Fibroblast of lung (primary cell): ENCODE results near the gene DHRS4. TPM values are rescaled to one million over a fixed set of nuclear protein-coding genes. Genes with fewer than 3 reads are reported as not detected.
"Not testable (repeated sequence)": the region's sequence is repeated elsewhere in the genome, so short reads cannot be mapped to it uniquely, and the experiment has no call there.

Experiments used
- DNase-seq, 2 donors: peaks; one replicate each; pipeline versions ENCODE4 v3.0.0 to v3.0.0-alpha.2; 2010; ENCODE audit warnings: low read depth in 2 of 2
- H2AFZ ChIP-seq: 2 replicates; pipeline ENCODE4 v1.5.1; 2012; ENCODE audit warnings: low read length, control low read depth, inconsistent platforms
- H3K27ac ChIP-seq: 2 replicates; pipeline ENCODE4 v1.5.1; 2011; ENCODE audit warnings: low read length, control low read depth; ENCODE audit not compliant: insufficient read depth
- H3K27me3 ChIP-seq: 2 replicates; pipeline ENCODE4 v1.5.1; 2011; ENCODE audit warnings: mild to moderate bottlenecking, low read length; ENCODE audit not compliant: control insufficient read depth, insufficient read depth
- H3K36me3 ChIP-seq: 2 replicates; pipeline ENCODE4 v1.5.1; 2011; ENCODE audit warnings: low read length; ENCODE audit not compliant: control insufficient read depth, insufficient read depth
- H3K4me1 ChIP-seq: 2 replicates; pipeline ENCODE4 v1.5.1; 2011; ENCODE audit warnings: low read length; ENCODE audit not compliant: control insufficient read depth, insufficient read depth; ENCODE audit errors: extremely low read depth
- H3K4me2 ChIP-seq: 2 replicates; pipeline ENCODE4 v1.5.1; 2011; ENCODE audit warnings: low read length, control low read depth; ENCODE audit not compliant: insufficient read depth; ENCODE audit errors: extremely low read depth
- H3K4me3 ChIP-seq, 4 experiments: fragments of 200-600 bp in 1 of 4; sonication (generic) in 1 of 4; replicated peaks in 1 of 4; 2 replicates each; pipeline ENCODE4 v1.5.1; 2011 to 2016; ENCODE audit warnings: low read length in 4 of 4, low read depth in 3 of 4, mild to moderate bottlenecking in 3 of 4, control low read depth in 2 of 4, inconsistent platforms in 1 of 4, mixed read lengths in 1 of 4; ENCODE audit not compliant: insufficient read depth in 1 of 4; ENCODE audit errors: control extremely low read depth in 1 of 4
- H3K79me2 ChIP-seq: 2 replicates; pipeline ENCODE4 v1.5.1; 2012; ENCODE audit warnings: mild to moderate bottlenecking, low read length, inconsistent platforms; ENCODE audit not compliant: control insufficient read depth, insufficient read depth
- H3K9ac ChIP-seq: 2 replicates; pipeline ENCODE4 v1.5.1; 2011; ENCODE audit warnings: mild to moderate bottlenecking, low read length, control low read depth; ENCODE audit not compliant: insufficient read depth
- H3K9me3 ChIP-seq: 2 replicates; pipeline ENCODE4 v1.5.1; 2012; ENCODE audit warnings: low read depth, low read length; ENCODE audit not compliant: control insufficient read depth, insufficient read depth
- H4K20me1 ChIP-seq: 2 replicates; pipeline ENCODE4 v1.5.1; 2011; ENCODE audit warnings: low read length; ENCODE audit not compliant: control insufficient read depth, insufficient read depth; ENCODE audit errors: extremely low read depth
- polyA plus RNA-seq, 2 donors: library from polyadenylated mRNA; depleted of rRNA in 1 of 2; stranded (reverse) in 1 of 2; unstranded in 1 of 2; fragments of >200 nt; gene quantifications; 2 replicates each; pipeline ENCODE4 v1.2.1, GENCODE V29; 2011 to 2012; ENCODE audit warnings: missing spikeins in 1 of 2
- total RNA-seq: library from RNA; depleted of rRNA; stranded (reverse); fragments of >200 nt; gene quantifications from 2 replicates; pipeline ENCODE4 v1.2.1, GENCODE V29; 2014

DHRS4 gene
- total and polyA plus RNA-seq, 2 donors (not counting 1 experiment from before 2014, with no cell fraction given), result 30.5 to 54.7 TPM

GRCh38 chr14:23954965-23955364, 1.4 kb downstream of the DHRS4 start:
- H2AFZ ChIP-seq, H3K27me3 ChIP-seq, H3K27ac ChIP-seq, H3K4me1 ChIP-seq, H3K79me2 ChIP-seq, H3K4me2 ChIP-seq, H3K36me3 ChIP-seq, H4K20me1 ChIP-seq, DNase-seq, H3K9me3 ChIP-seq, H3K9ac ChIP-seq: not testable (repeated sequence)
- H3K4me3 ChIP-seq, result peak overlapping the region in 1 of 4 experiments; percentile 89

DNA sequence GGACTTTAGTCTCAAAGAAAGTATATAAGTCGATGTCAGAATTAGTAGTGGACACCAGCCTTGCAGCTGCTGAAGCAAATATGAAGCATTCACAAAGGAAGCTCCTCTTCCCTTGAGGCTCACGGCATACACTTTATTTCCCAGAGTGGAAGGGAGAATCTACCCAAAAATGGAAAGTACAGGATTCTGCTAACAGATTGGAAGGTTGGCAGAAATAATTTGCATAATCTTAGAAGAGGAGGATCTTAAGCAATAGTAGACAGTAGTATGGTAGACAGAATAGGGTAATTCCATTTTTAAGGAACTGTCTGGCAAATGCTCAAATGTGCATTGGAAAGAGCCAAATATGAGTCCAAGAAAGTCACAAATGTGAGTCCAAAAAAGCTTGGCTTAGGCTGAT, 2.2 kb downstream of the DHRS4 start:
- not testable (repeated sequence) for H3K27ac ChIP-seq, H2AFZ ChIP-seq, H3K36me3 ChIP-seq, H3K9ac ChIP-seq, H3K9me3 ChIP-seq, H3K4me1 ChIP-seq, H4K20me1 ChIP-seq, H3K79me2 ChIP-seq, DNase-seq, H3K27me3 ChIP-seq, H3K4me2 ChIP-seq, H3K4me3 ChIP-seq

- not testable (repeated sequence) for DNase-seq, H3K27ac ChIP-seq, H3K36me3 ChIP-seq, H3K9ac ChIP-seq, H2AFZ ChIP-seq, H4K20me1 ChIP-seq, H3K79me2 ChIP-seq, H3K4me1 ChIP-seq, H3K4me2 ChIP-seq, H3K4me3 ChIP-seq, H3K9me3 ChIP-seq, H3K27me3 ChIP-seq
These were observed 4.5 kb downstream of the DHRS4 start for GRCh38 chr14:23957913-23958569.

DNA sequence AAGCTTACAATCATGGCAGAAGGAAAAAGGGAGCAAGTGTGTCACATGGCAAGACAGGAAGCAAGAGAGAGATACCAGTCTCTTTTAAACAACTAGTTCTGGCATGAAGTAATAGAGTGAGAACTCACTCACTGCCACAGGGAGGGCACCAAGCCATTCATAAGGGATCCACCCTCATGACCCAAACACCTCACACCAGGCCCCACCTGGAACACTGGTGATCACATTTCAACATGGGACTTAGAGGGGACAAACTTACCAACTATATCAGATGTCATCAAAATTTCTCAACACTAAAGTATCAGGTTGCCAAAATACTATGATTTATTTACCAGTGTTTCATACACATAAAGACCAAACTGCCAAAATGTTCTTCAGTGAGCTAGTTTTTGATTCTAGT, 7.3 kb downstream of the DHRS4 start:
- not testable (repeated sequence) for DNase-seq

DNA sequence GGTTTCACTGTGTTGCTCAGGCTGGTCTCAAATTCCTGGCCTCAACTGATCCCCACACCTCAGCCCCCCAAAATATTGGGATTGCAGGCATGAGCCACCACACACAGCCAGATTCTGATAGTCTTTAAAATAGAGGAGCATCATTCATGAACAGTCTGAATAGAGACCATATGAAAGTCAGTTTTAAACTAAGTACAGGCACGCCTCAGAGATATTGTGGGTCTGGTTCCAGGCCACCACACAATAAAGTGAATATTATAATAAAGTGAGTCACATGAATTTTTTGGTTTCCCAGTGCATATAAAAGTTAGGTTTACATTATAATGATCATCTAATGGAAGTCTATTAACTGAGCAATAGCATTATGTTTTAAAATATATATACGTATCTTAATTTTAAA, 8.1 kb downstream of the DHRS4 start:
- H4K20me1 ChIP-seq, H3K9ac ChIP-seq, H2AFZ ChIP-seq, H3K4me1 ChIP-seq, H3K79me2 ChIP-seq, H3K27me3 ChIP-seq, H3K4me2 ChIP-seq, H3K27ac ChIP-seq, H3K4me3 ChIP-seq, H3K9me3 ChIP-seq, H3K36me3 ChIP-seq, DNase-seq: not testable (repeated sequence)

More for the DNA sequence above, 7.3 kb downstream of the DHRS4 start:
- not testable (repeated sequence) for H4K20me1 ChIP-seq, H3K27me3 ChIP-seq, H3K4me2 ChIP-seq, H3K9ac ChIP-seq, H3K79me2 ChIP-seq, H3K4me1 ChIP-seq, H3K9me3 ChIP-seq, H3K4me3 ChIP-seq, H3K27ac ChIP-seq, H3K36me3 ChIP-seq, H2AFZ ChIP-seq

GRCh38 chr14:23969130-23969480, 15.5 kb downstream of the DHRS4 start:
- not testable (repeated sequence) for H3K79me2 ChIP-seq, H4K20me1 ChIP-seq, H3K27me3 ChIP-seq, H2AFZ ChIP-seq, DNase-seq, H3K27ac ChIP-seq, H3K9me3 ChIP-seq, H3K9ac ChIP-seq, H3K4me2 ChIP-seq, H3K36me3 ChIP-seq, H3K4me1 ChIP-seq
- H3K4me3 ChIP-seq, result peak overlapping the region in 1 of 4 experiments; percentile 49
